Measurements from ENCODE around the gene TMEM129.
"Not testable (repeated sequence)": the region's sequence is repeated elsewhere in the genome, so short reads cannot be mapped to it uniquely, and the experiment has no call there.

Gene TMEM129

DNA sequence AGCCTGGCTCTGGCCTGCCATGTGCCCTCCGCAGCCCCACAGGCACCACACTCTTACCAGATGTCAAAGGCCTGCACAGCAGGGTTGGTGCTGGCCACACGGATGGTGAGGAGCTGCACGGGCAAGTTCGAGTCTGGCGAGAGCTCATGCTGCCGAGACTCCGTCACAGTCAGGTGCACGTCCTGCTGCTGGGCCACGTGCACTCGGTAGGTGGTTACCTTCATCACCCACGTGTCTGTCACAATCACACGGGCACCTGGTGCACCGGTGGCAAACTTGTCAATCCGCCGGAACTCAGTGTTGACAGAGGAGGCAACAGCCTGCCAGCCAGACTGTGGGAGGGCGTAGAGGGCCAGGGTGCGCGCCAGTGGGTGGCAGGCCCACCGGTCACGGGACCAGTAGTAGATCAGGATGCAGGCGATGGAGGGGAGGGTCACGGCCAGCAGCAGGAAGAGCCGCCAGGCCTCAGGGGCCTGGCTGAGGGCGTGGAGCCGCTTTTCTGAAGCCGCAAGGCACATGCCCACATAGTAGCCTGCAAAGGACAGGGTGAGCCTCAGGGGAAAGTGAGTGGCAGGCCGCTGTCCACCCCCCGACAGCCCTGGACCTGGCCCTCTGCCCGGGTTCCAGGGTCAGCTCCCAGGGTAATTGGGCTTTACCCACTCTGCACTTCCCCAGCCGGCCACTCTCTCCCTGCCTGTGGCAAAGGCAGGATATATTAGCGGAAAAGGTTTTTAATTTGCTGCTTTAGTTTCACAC lies 2.9 kb downstream of the TMEM129 start:
- DNase-seq, result no peak

- no peak for DNase-seq
These were observed 3.7 kb downstream of the TMEM129 start for GRCh38 chr4:1717129-1718094.

- no peak for DNase-seq
These were observed 4.8 kb downstream of the TMEM129 start for GRCh38 chr4:1716065-1716945.

DNA sequence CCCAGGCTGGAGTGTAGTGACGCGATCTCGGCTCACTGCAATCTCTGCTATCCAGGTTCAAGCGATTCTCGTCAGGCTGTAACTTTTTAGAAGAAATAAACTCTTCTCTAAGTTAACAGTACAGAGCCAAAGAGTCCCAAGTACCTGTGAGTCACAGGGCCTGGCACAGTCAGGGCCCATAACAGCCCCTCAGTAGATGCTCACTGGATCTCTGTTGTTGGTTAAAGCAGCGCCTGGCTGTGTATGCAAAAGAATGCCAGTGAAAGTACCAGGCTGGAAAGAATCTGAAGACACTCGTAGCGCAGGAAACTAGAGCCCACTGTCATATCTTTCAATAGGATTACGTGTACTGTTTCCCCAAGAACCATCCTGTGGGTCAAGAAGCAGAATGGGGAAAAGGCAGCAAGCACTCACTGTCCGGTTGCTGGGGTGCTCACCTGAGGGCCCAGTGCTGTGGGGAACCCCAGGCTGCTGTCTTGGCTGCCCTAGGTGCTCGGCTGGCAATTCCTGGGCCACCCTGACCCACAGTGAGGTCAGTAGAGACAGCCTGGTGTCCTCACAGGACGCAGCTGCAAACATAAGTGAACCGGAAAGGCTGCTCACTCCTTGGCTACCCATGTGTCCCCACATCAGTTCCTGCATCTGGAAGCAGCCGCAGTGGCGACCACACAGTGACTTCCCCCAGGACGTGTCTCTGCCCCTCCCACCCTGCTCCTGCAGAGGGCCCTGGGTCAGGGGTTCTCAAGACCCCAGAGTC lies 5.9 kb downstream of the TMEM129 start:
- DNase-seq, result no peak

DNA sequence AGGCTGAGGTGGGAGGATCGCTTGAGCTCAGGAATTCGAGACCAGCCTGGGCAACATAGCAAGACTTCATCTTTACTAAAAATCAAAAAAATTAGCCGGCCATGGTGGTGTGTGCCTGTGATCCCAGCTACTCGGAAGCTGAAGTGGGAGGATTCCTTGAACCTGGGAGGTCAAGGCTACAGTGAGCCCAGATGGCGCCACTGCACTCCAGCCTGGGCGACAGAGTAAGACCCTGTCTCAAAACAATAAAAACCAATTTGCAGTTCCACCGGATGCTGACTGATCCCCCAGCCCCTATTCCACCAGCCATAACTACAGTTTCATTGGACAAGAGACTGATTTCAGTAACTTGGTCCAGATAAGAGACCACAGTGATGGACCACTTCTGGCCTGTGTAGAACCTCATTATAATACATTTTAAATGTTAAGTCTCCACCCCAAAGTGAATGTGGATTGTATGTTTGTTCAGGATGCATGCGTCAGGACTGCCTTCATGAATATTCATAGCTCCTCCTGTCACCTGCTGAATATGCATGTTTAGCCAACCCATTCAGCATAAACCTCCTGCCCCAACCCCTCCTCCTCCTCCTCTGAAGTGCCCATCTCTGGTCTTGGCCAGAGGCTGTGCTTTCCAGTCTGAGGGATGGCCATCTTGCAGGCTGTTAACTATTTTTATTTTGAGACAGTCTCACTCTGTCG lies 6.7 kb downstream of the TMEM129 start:
- DNase-seq, result no peak

DNA sequence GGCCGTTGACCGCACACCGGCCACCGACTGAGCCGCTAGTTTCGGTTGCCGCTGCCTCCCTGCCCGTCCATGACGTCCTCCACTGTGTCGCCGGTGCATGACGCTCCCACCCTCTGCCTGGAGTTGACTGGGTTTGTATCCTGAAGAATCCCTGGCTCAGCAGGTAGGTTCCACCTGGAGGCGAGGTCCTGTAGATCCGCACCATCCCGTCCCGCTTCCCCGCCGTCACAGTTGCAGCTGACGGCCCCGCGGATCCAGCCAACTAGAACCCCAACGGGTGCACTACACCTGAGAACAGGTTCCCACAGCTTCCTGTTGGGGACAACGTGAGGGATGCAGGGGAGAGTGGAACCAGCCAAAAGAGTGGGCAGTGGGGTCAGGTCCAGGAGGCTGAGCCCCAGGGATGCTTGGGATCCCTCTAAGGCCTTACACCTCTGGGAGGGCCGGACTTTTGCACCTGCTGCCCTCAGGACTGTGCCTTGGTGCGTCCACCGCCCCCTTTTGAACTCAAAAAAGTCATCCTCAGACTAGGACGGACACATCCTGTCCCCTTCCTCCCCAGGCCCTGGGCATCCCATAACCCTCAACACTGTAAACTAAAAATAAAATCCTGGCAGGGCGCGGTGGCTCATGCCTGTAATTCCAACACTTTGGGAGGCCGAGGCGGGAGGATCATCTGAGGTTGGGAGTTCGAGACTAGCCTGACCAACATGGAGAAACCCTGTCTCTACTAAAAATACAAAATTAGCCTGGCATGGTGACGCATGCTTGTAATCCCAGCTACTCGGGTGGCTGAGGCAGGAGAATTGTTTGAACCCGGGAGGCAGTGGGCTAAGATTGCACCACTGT lies 7.9 kb downstream of the TMEM129 start:
- DNase-seq, result no peak

DNA sequence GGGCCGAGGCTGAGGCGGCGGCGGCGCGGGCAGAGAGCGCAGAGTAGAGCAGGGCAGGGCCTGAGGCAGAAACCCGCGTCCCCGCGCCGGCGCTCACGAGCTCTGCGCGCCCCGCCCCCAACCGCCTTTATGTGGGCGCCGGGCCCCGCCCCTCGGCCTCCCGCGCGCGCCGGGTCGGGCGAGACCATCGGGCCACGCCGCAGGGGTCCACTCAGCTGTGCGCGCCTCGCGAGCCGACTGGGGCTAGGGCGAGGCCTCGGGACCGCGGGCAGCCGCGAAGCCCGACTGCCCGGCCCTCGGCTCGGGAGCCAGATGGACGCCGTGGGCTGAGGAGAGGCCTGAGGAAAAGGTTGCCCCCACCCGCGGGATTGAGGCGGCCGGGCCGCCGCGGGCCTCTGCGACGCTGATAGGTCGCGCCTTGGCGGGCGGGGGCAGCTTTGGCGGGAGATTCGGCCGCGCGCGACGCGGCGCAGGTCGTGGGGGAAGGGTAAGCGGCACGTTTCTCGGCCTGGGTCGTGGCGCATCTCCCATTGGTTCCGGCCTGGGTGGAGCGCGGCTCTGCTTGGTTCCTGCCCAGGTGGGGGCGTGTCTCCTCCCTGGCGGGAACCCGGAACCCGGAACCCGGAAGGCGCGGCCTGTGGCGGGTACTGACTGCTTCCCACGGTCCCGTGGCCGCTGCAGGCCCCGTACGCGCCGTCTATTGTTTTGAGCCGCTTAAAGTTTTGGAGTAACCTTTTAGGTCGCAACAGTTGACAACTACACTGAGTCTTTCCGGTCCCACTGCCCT lies 8.7 kb downstream of the TMEM129 start, which contains the start of gene SLBP:
Gene SLBP (minus strand): TSS at position 104 of the 787 bp plus-strand sequence. CDS start 131 bp downstream, outside the sequence.
- peak; percentile 99 for DNase-seq

GRCh38 chr4:1711571-1712215 lies 9.4 kb downstream of the TMEM129 start:
- no peak for DNase-seq

DNA sequence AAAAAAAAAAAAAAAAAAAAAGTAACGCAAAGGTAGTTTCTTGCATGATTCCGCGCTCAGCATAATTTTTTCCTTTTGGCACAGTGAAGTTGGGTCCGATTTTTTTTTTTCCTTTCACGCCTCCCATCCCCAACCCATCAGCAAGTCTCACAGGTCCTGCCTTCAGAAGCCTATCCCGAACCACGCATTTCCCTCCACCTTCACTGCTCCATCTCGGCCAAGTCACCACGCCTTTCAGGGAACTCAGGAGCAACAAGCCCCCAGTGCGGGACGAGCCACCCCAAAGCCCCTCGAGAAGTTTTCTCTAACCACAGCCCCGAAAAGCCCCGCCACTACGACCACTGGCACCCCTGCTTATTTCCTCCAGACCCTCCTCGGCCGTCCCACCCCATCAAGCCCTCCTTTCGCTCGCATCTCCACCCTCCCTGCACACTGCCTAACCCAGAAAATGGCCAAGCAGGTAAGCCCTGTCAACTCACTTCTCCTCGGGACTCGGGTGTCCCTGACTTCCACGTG lies 10.0 kb downstream of the TMEM129 start:
- no peak for DNase-seq

DNA sequence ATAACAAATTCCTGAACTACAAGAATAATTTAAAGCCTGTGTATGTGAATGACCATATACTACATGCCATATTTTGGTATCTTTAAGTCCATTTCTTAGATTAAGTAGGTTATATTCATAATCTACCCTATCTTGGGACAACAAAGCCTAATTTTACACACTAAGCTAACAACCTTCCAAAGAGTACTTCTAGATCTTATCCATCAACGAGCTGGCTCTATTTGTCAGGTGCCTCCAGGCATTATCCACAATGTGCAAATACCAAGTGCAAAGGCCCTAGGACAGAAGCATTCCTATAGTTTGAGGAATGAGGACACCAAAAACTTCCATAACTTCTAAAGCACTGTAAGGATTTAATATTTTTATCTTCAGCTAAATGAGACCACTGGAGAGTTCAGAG lies 12.5 kb downstream of the TMEM129 start:
- no peak for DNase-seq

DNA sequence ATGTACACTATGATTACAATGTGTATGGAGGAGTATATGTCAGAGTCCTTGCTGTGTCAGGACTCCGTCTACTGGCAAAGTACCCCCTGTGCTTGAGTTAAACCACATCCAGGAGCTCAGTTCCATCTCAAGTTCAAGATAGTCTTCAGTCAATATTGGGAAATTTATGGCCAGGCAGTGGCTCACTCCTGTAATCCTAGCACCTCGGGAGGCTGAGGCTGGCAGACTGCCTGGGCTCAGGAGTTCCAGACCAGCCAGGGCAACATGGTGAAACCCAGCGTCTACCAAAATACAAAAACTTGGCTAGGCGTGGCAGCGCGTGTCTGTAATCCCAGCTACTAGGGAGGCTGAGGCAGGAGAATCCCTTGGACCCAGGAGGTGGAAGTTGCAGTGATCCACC lies 14.8 kb downstream of the TMEM129 start:
- DNase-seq, result no peak

GRCh38 chr4:1705732-1706131 lies 15.4 kb downstream of the TMEM129 start:
- DNase-seq, result no peak

DNA sequence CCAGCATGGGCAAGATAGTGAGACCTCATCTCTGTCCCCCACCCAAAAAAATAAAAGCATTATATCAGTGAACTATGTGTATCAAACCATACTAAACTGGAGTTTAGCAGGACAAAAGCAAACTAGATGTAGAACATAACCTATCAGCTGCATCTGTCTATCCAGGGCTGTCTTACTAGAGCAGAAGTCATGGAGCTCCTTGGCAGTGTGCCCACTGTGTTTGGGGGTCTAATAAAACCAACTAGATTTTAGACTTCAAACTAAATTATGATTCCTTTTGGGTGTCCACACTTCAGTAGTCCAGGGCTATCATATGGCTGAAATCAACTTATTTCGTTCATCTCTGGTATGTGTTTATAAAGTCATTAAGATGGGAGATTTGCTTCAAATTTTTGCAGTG lies 17.3 kb downstream of the TMEM129 start:
- DNase-seq, result no peak

- not testable (repeated sequence) for DNase-seq
These were observed 19.5 kb downstream of the TMEM129 start for GRCh38 chr4:1701671-1702070.

GRCh38 chr4:1695913-1696312 lies 25.2 kb downstream of the TMEM129 start:
- no peak for DNase-seq

DNA sequence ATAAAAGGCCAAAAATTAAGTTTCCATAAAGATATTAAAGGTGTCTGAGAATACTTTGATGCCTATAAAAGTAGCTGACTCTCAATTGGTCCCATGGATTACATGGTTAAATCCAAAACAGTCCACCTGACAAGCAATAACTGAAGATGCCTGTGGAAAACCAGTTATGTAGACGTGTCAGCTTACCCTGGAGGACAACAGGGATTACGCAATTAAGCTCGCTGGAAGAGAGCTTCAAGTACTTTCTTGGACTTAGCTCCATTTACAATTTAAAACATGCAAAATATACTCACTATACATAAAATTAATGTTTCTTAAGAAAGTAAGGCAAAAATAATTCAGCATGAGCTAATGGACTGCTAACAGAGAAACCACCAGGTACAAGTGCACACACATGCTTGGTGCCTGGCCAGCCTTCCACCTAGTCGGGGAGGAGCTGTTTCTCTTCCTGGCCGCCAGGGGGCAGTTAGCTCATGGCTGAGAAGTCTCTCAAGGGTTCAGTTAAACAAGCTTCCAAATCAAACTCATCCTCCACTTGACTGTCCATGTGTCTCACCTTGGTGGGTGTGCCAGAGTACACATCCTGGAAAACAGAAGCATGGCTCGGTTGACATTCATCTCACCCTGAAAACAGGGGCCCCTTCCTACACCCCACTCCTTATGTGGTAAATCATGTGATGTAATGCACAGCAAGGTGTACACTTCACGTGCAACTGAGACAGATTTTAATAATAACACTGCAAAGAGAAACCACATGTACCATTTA lies 27.8 kb downstream of the TMEM129 start:
- DNase-seq, result peak; percentile 67 to 72

GRCh38 chr4:1691737-1692373 lies 29.3 kb downstream of the TMEM129 start:
- no peak for DNase-seq

All from activated CD4-positive, alpha-beta T cell treated with anti-CD3 and anti-CD28 coated beads, Interleukin-2, amount 50 U/mL, for 4 hours (primary cell).